Karpas-422 (cell line): ENCODE data around the gene PDLIM7. TPM values are rescaled to one million over a fixed set of nuclear protein-coding genes. Genes with fewer than 3 reads are reported as not detected.

Experiments used
- DNase-seq: peaks from one replicate; pipeline ENCODE4 v3.0.0-alpha.2; 2015
- H2AFZ ChIP-seq: fragments of 200-600 bp; sonication (generic); 2 replicates; pipeline ENCODE4 v1.6.1; 2014; ENCODE audit warnings: antibody characterized with exemption, low read length, mixed read lengths
- H3K27ac ChIP-seq: fragments of 200-600 bp; sonication (generic); 2 replicates; pipeline ENCODE4 v1.5.1; 2014; ENCODE audit warnings: mild to moderate bottlenecking, low read length, moderate library complexity
- H3K27me3 ChIP-seq: fragments of 200-600 bp; sonication (generic); 2 replicates; pipeline ENCODE4 v1.6.1; 2014; ENCODE audit warnings: low read length, mixed read lengths
- H3K36me3 ChIP-seq: fragments of 200-600 bp; sonication (generic); 2 replicates; pipeline ENCODE4 v1.6.1; 2014; ENCODE audit warnings: low read length, mixed read lengths; ENCODE audit not compliant: insufficient read depth
- H3K4me1 ChIP-seq: fragments of 200-600 bp; sonication (generic); 2 replicates; pipeline ENCODE4 v1.6.1; 2014; ENCODE audit warnings: mild to moderate bottlenecking, low read length, mixed read lengths
- H3K4me2 ChIP-seq: fragments of 200-600 bp; sonication (generic); 2 replicates; pipeline ENCODE4 v1.6.1; 2014; ENCODE audit warnings: low read length, low read depth, mild to moderate bottlenecking; ENCODE audit not compliant: poor library complexity, severe bottlenecking
- H3K4me3 ChIP-seq: fragments of 200-600 bp; sonication (generic); 2 replicates; pipeline ENCODE4 v1.5.1; 2014; ENCODE audit warnings: mild to moderate bottlenecking, antibody characterized with exemption, low read length, mixed read lengths
- H3K79me2 ChIP-seq: fragments of 200-600 bp; sonication (generic); 2 replicates; pipeline ENCODE4 v1.6.1; 2014; ENCODE audit warnings: mild to moderate bottlenecking, low read length, mixed read lengths
- H3K9ac ChIP-seq: fragments of 200-600 bp; sonication (generic); 2 replicates; pipeline ENCODE4 v1.6.0; 2014; ENCODE audit warnings: low read length
- H3K9me2 ChIP-seq: fragments of 200-600 bp; sonication (generic), shearing (Covaris generic); replicated peaks from 2 replicates; pipeline ENCODE4 v1.6.0; 2014; ENCODE audit warnings: mild to moderate bottlenecking, low read length, moderate library complexity; ENCODE audit not compliant: insufficient read depth
- H3K9me3 ChIP-seq: fragments of 300-700, 200-600 bp; sonication (generic); 2 replicates; pipeline ENCODE4 v1.6.1; 2014; ENCODE audit warnings: low read length, mixed read lengths
- H4K20me1 ChIP-seq: fragments of 200-600 bp; sonication (generic); 2 replicates; pipeline ENCODE4 v1.6.1; 2014; ENCODE audit warnings: mild to moderate bottlenecking, antibody characterized with exemption, low read length, low read depth; ENCODE audit not compliant: insufficient read depth
- total RNA-seq: library from RNA; depleted of rRNA; stranded (reverse); fragments of >200 nt; shearing (Covaris generic); gene quantifications from 2 replicates; pipeline ENCODE4 v1.2.3, GENCODE V29; 2014; ENCODE audit warnings: low replicate concordance

Gene PDLIM7
- total RNA-seq, 1 experiment from 2014 or later, result 53.6 TPM

GRCh38 chr5:177507596-177508220 is 10.3 kb upstream of the PDLIM7 start:
- H3K27ac ChIP-seq, result peak overlapping the region; percentile 99
- peaks cover 85% of the 10 kb centered on the region for H3K4me1 ChIP-seq
- peak overlapping the region; percentile 100 for H3K4me2 ChIP-seq
- H3K79me2 ChIP-seq, result peaks cover 29% of the 10 kb centered on the region
- H3K9me3 ChIP-seq, result no peaks in the 10 kb centered on the region
- DNase-seq, result no peak
- H3K27me3 ChIP-seq, result no peaks in the 10 kb centered on the region
- H3K36me3 ChIP-seq, result peaks cover 17% of the 10 kb centered on the region
- H3K4me3 ChIP-seq, result peak overlapping the region; percentile 93
- H3K9ac ChIP-seq, result peak overlapping the region; percentile 99
- no peaks in the 10 kb centered on the region for H3K9me2 ChIP-seq
- H2AFZ ChIP-seq, result no peak overlapping the region
- H4K20me1 ChIP-seq, result no peaks in the 10 kb centered on the region

DNA sequence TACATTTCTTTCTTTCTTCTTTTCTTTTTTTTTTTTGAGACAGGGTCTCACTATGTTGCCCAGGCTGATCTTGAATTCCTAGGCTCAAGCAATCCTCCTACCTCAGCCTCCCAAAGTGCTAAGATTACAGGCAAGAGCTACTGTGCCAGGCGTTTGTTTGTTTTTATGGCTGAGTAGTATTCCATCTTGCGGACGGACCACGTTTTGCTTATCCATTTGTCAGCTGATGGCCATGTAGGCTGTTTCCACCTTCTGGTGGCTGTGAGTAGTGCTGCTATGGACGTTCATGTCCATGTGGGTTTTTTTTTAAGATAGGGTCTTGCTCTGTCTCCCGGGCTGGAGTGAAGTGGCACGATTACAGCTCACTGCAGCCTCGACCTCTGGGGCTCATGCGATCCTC is 9.8 kb upstream of the PDLIM7 start:
- H2AFZ ChIP-seq, result no peak overlapping the region
- no peak overlapping the region for H3K4me3 ChIP-seq
- no peak for DNase-seq
- no peaks in the 10 kb centered on the region for H3K9me3 ChIP-seq
- H3K4me1 ChIP-seq, result peaks cover 87% of the 10 kb centered on the region
- peaks cover 17% of the 10 kb centered on the region for H3K36me3 ChIP-seq
- no peak overlapping the region for H3K4me2 ChIP-seq
- peak overlapping the region; percentile 99 for H3K27ac ChIP-seq
- no peaks in the 10 kb centered on the region for H3K9me2 ChIP-seq
- no peaks in the 10 kb centered on the region for H4K20me1 ChIP-seq
- H3K27me3 ChIP-seq, result no peaks in the 10 kb centered on the region
- peak overlapping the region; percentile 99 for H3K9ac ChIP-seq
- peaks cover 29% of the 10 kb centered on the region for H3K79me2 ChIP-seq

GRCh38 chr5:177505075-177505474 is 7.7 kb upstream of the PDLIM7 start:
- no peak overlapping the region for H3K9ac ChIP-seq
- no peak overlapping the region for H3K4me3 ChIP-seq
- no peaks in the 10 kb centered on the region for H3K9me3 ChIP-seq
- H3K79me2 ChIP-seq, result peaks cover 28% of the 10 kb centered on the region
- peaks cover 17% of the 10 kb centered on the region for H3K36me3 ChIP-seq
- no peak for DNase-seq
- H3K9me2 ChIP-seq, result no peaks in the 10 kb centered on the region
- H2AFZ ChIP-seq, result no peak overlapping the region
- H3K27me3 ChIP-seq, result no peaks in the 10 kb centered on the region
- H4K20me1 ChIP-seq, result no peaks in the 10 kb centered on the region
- no peak overlapping the region for H3K4me2 ChIP-seq
- H3K4me1 ChIP-seq, result peaks cover 80% of the 10 kb centered on the region
- H3K27ac ChIP-seq, result peak overlapping the region; percentile 29; the same call in 1 of the 2 replicates

DNA sequence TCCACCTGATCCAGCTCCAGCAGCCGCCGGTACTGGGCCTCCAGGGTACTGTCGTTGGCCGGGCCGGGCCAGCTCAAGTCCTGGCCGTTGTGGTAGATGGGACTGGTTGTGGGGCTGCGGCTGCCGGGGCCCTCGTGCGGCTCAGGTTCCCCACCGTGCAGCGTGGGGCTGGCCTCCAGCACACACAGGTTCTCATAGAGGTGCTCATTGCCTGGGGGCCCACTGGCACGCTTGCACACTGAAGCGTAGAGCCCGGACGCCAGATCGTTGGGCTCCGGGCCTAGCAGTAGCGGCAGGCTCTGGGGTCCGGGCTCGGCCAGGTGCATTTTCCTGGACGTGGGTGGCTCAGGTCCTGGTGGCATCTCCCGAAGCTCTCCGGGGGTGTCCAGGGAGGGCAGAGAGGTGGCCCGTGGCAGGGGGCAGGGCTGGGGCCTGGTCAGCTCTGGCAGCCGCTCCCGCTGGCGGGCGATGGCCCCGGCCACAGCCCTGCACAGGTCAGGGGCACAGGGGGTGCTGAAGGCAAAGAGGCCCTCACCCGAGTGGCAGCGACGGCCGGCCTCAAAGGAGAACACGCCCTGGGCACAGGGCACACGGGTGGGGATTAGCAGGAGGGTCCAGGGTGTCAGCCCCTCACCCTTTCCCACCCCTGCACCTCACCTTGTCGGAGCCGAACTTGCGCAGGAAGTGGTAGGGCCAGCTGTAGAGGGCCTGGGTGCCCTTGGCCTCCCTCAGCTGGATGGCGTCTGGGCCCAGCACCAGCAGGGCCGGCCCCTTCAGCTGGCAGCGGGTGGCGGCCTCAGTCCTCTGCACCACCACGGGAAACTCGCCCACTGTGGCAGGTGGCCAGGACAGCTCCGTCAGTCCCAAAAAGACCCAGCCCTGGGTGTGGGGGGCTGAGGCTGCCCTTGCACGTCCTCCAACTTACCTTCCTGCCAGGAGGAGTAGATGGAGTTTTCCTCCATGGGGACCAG is 7.0 kb upstream of the PDLIM7 start:
- DNase-seq, result no peak
- no peaks in the 10 kb centered on the region for H3K9me2 ChIP-seq
- no peak overlapping the region for H3K4me2 ChIP-seq
- H3K9ac ChIP-seq, result no peak overlapping the region
- H3K27me3 ChIP-seq, result no peaks in the 10 kb centered on the region
- H3K9me3 ChIP-seq, result no peaks in the 10 kb centered on the region
- H3K79me2 ChIP-seq, result peaks cover 21% of the 10 kb centered on the region
- H3K4me1 ChIP-seq, result peaks cover 73% of the 10 kb centered on the region
- no peak overlapping the region for H2AFZ ChIP-seq
- H4K20me1 ChIP-seq, result no peaks in the 10 kb centered on the region
- H3K36me3 ChIP-seq, result peaks cover 17% of the 10 kb centered on the region
- H3K27ac ChIP-seq, result peak overlapping the region; percentile 29; the same call in 1 of the 2 replicates
- no peak overlapping the region for H3K4me3 ChIP-seq

GRCh38 chr5:177503351-177504085 is 6.1 kb upstream of the PDLIM7 start:
- Histone ChIP-seq H3K27me3 (no peaks in the 10 kb centered on the region), H3K36me3 (peaks cover 17% of the 10 kb centered on the region), H3K4me2 (no peak overlapping the region), H3K9me3 (no peaks in the 10 kb centered on the region), H3K27ac (peak overlapping the region; percentile 90; the same call in 1 of the 2 replicates), H2AFZ (no peak overlapping the region), H3K9me2 (no peaks in the 10 kb centered on the region), H3K4me3 (no peak overlapping the region), H3K9ac (no peak overlapping the region), H4K20me1 (no peaks in the 10 kb centered on the region), H3K4me1 (peaks cover 65% of the 10 kb centered on the region), H3K79me2 (peaks cover 13% of the 10 kb centered on the region)
- DNase-seq, result no peak

GRCh38 chr5:177502886-177503285 is 5.5 kb upstream of the PDLIM7 start:
- no peak for DNase-seq
- Histone ChIP-seq H3K27me3 (no peaks in the 10 kb centered on the region), H2AFZ (no peak overlapping the region), H3K4me3 (0 out of 2 replicates have a peak overlapping the region, but pooled peaks have one; percentile 11), H3K9ac (peak overlapping the region; percentile 42), H4K20me1 (no peaks in the 10 kb centered on the region), H3K9me3 (no peaks in the 10 kb centered on the region), H3K4me2 (peak overlapping the region; percentile 16), H3K79me2 (peaks cover 10% of the 10 kb centered on the region), H3K4me1 (peaks cover 62% of the 10 kb centered on the region), H3K27ac (peak overlapping the region; percentile 90), H3K9me2 (no peaks in the 10 kb centered on the region), H3K36me3 (peaks cover 11% of the 10 kb centered on the region)

DNA sequence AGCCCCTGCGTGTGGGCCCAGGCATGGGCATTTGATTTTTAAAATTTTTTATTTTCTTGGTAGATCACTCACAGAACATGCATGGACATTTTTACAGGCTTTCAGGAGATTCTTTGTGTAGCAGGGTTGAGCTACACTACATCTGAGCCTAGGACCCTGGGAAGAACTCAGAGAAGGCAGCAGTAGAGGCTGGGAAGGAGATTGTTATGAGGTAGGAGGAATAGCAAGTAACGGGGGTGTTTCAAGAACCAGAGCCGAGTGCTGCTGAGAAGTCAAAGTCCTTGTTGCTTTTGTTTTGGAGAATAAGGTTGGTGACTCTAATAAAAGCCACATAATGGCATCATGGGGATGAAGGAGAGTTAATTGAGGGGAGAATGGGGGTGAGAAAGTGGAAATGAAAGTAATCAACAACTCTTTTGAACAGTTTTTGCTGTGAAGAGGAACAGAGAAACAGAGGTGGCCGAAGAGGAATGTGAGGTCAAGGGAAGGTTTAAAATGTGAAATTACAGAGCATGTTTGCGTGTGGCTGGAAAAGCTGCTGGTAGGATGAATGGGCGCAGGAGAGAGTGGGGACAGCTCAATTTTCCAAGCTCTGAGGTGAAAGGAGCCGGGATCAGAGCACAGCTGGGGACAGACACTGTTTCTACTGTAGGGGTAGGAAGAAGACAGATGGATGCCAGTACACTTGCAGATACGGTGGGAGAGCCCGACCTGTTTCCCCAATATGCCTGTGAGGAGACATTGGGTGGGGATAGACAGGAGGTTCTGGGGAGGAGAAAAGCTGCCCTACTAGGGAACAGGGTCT is 4.7 kb upstream of the PDLIM7 start:
- peaks cover 3% of the 10 kb centered on the region for H3K79me2 ChIP-seq
- H3K4me3 ChIP-seq, result 0 out of 2 replicates have a peak overlapping the region, but pooled peaks have one; percentile 11
- H3K9me2 ChIP-seq, result no peaks in the 10 kb centered on the region
- no peaks in the 10 kb centered on the region for H3K9me3 ChIP-seq
- peaks cover 57% of the 10 kb centered on the region for H3K4me1 ChIP-seq
- peak overlapping the region; percentile 16 for H3K4me2 ChIP-seq
- no peak overlapping the region for H2AFZ ChIP-seq
- H4K20me1 ChIP-seq, result no peaks in the 10 kb centered on the region
- peak overlapping the region; percentile 42 for H3K9ac ChIP-seq
- peak; percentile 75 for DNase-seq
- H3K27me3 ChIP-seq, result no peaks in the 10 kb centered on the region
- peaks cover 3% of the 10 kb centered on the region; the same call in 1 of the 2 replicates for H3K36me3 ChIP-seq
- peak overlapping the region; percentile 90 for H3K27ac ChIP-seq
